Hepatocyte (in vitro differentiated cells): ENCODE measurements around the gene SH3RF3. TPM values are rescaled to one million over a fixed set of nuclear protein-coding genes. Genes with fewer than 3 reads are reported as not detected.

Source experiments
- DNase-seq: peaks from one replicate; pipeline ENCODE4 v3.0.0-alpha.2; 2016; ENCODE audit warnings: low spot score
- H2AFZ ChIP-seq: fragments of 200-600 bp; sonication (generic); 2 replicates; pipeline ENCODE4 v1.6.0; 2016; ENCODE audit warnings: antibody characterized with exemption, mild to moderate bottlenecking
- H3K27ac ChIP-seq: fragments of 200-600 bp; sonication (generic); 2 replicates; pipeline ENCODE4 v1.5.1; 2016; ENCODE audit warnings: mild to moderate bottlenecking
- H3K27me3 ChIP-seq: fragments of 200-600 bp; sonication (generic); 2 replicates; pipeline ENCODE4 v1.6.1; 2016
- H3K36me3 ChIP-seq: fragments of 200-600 bp; sonication (generic); replicated peaks from 2 replicates; pipeline ENCODE4 v1.5.1; 2016; ENCODE audit warnings: low read depth; ENCODE audit not compliant: insufficient read depth
- H3K4me1 ChIP-seq: fragments of 200-600 bp; sonication (generic); 2 replicates; pipeline ENCODE4 v1.5.1; 2016; ENCODE audit warnings: mild to moderate bottlenecking, moderate library complexity; ENCODE audit not compliant: insufficient read depth
- H3K4me2 ChIP-seq: fragments of 200-600 bp; sonication (generic); 2 replicates; pipeline ENCODE4 v1.6.0; 2016
- H3K4me3 ChIP-seq: fragments of 200-600 bp; sonication (generic); 2 replicates; pipeline ENCODE4 v1.5.1; 2016; ENCODE audit warnings: mild to moderate bottlenecking
- H3K79me2 ChIP-seq: fragments of 200-600 bp; sonication (generic); 2 replicates; pipeline ENCODE4 v1.6.0; 2017; ENCODE audit warnings: mild to moderate bottlenecking
- H3K9me2 ChIP-seq: fragments of 200-600 bp; sonication (generic); replicated peaks from 2 replicates; pipeline ENCODE4 v1.6.0; 2017; ENCODE audit warnings: mild to moderate bottlenecking; ENCODE audit not compliant: insufficient read depth
- H3K9me3 ChIP-seq: fragments of 200-600 bp; sonication (generic); 2 replicates; pipeline ENCODE4 v1.5.1; 2016; ENCODE audit warnings: low read depth, mild to moderate bottlenecking
- H4K20me1 ChIP-seq: fragments of 200-600 bp; sonication (generic); 2 replicates; pipeline ENCODE4 v1.6.0; 2016; ENCODE audit warnings: mild to moderate bottlenecking; ENCODE audit not compliant: insufficient read depth, poor library complexity, severe bottlenecking
- EZH2 ChIP-seq: fragments of 200-600 bp; sonication (generic); IDR thresholded peaks from 2 replicates; pipeline ENCODE4 v1.6.1; 2016; ENCODE audit warnings: antibody characterized with exemption, mild to moderate bottlenecking, borderline replicate concordance
- EZH2phosphoT487 ChIP-seq: fragments of 200-600 bp; sonication (generic); IDR thresholded peaks from one replicate; pipeline ENCODE4 v1.6.1; 2018; ENCODE audit warnings: antibody characterized with exemption, mild to moderate bottlenecking, low read depth, moderate library complexity; ENCODE audit not compliant: unreplicated experiment, severe bottlenecking
- WGBS: methylation state at CpG from one replicate; pipeline ENCODE4 v1.1.6; 2016; ENCODE audit warnings: low lambda C conversion rate; ENCODE audit errors: missing lambda C conversion rate; 5-methylcytosine and 5-hydroxymethylcytosine counted together
- polyA plus RNA-seq: library from polyadenylated mRNA; unstranded; fragments of >200 nt; fragmentation: Nextera tagmentation; extraction: Ambion mirVana; gene quantifications from 2 replicates; pipeline ENCODE4 v1.2.1, GENCODE V29; 2016
- total RNA-seq: library from RNA; depleted of rRNA; stranded (reverse); fragments of >200 nt; gene quantifications from 2 replicates; pipeline ENCODE4 v1.2.3, GENCODE V29; 2014
- TF ChIP-seq, protein P1 (sequence below): fragments of 200-600 bp; sonication (generic); IDR thresholded peaks from 2 replicates; pipeline ENCODE4 v1.5.1; 2016; ENCODE audit warnings: antibody characterized with exemption, mild to moderate bottlenecking; ENCODE audit not compliant: poor library complexity

Gene SH3RF3
- total and polyA plus RNA-seq, 2 experiments from 2014 or later = 1.9 to 2.1 TPM

DNA sequence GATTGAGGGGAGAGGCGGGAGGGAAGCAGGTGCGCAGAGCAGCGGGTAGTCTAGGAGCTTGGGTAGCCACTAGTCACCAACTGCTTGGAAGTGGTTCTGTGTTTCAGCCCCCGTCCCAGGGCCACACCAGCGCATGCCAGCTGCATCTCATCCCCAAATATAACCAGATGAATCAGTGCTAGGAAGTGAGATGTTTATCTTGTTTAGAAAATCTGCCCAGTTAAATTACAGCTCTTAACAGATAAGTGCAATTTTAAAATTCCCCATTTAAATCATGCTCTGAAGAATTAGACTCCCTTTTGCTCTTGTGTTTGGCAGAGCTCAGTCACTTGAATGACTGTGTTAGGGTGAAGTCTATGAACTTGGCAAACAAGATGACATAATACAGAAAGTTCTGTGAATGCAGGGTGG, 291.0 kb downstream of the SH3RF3 start:
- no peak overlapping the region for H3K4me3 ChIP-seq
- no peak overlapping the region for H3K4me2 ChIP-seq
- H3K36me3 ChIP-seq = no peaks in the 10 kb centered on the region
- WGBS = 94% methylated on average over 5 of the region's 5 CpGs
- no peaks in the 10 kb centered on the region for H3K9me2 ChIP-seq
- no peaks in the 10 kb centered on the region for H3K27me3 ChIP-seq
- no peak overlapping the region for H2AFZ ChIP-seq
- no peaks in the 10 kb centered on the region for H4K20me1 ChIP-seq
- DNase-seq = no peak
- no peak for TF ChIP-seq EZH2phosphoT487
- TF ChIP-seq EZH2 = no peak
- TF ChIP-seq, protein P1, sequence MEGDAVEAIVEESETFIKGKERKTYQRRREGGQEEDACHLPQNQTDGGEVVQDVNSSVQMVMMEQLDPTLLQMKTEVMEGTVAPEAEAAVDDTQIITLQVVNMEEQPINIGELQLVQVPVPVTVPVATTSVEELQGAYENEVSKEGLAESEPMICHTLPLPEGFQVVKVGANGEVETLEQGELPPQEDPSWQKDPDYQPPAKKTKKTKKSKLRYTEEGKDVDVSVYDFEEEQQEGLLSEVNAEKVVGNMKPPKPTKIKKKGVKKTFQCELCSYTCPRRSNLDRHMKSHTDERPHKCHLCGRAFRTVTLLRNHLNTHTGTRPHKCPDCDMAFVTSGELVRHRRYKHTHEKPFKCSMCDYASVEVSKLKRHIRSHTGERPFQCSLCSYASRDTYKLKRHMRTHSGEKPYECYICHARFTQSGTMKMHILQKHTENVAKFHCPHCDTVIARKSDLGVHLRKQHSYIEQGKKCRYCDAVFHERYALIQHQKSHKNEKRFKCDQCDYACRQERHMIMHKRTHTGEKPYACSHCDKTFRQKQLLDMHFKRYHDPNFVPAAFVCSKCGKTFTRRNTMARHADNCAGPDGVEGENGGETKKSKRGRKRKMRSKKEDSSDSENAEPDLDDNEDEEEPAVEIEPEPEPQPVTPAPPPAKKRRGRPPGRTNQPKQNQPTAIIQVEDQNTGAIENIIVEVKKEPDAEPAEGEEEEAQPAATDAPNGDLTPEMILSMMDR = no peak
- H3K79me2 ChIP-seq = no peaks in the 10 kb centered on the region
- H3K27ac ChIP-seq = no peak overlapping the region
- H3K9me3 ChIP-seq = no peaks in the 10 kb centered on the region
- H3K4me1 ChIP-seq = no peaks in the 10 kb centered on the region

DNA sequence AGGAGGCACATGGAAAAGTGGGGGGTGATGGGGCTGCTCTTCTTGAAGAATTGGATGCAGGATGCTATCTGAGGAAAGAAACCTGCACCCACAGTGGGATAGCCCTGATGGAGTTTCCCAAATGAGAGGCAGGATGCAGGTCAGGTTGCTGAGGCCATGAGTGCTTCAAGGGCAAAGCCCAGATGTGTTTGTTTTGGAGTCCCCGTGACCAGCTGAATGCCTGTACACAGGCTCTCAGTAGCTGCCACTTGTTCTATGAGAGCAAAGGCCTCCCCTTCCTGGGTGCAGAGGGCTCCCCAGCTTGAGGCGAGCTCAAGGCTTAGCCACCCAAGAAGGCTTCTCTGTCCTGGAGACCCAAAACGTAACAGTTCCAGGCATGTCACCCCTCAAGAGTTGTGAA, 292.1 kb downstream of the SH3RF3 start:
- H3K27me3 ChIP-seq = no peaks in the 10 kb centered on the region
- H3K4me2 ChIP-seq = no peak overlapping the region
- no peak overlapping the region for H2AFZ ChIP-seq
- TF ChIP-seq, protein P1 = no peak
- no peak for TF ChIP-seq EZH2
- TF ChIP-seq EZH2phosphoT487 = no peak
- H3K4me3 ChIP-seq = no peak overlapping the region
- no peaks in the 10 kb centered on the region for H4K20me1 ChIP-seq
- H3K79me2 ChIP-seq = no peaks in the 10 kb centered on the region
- H3K9me3 ChIP-seq = no peaks in the 10 kb centered on the region
- WGBS = 94% methylated on average over 3 of the region's 3 CpGs
- no peaks in the 10 kb centered on the region for H3K4me1 ChIP-seq
- no peaks in the 10 kb centered on the region for H3K9me2 ChIP-seq
- DNase-seq = no peak
- no peak overlapping the region for H3K27ac ChIP-seq
- H3K36me3 ChIP-seq = no peaks in the 10 kb centered on the region

DNA sequence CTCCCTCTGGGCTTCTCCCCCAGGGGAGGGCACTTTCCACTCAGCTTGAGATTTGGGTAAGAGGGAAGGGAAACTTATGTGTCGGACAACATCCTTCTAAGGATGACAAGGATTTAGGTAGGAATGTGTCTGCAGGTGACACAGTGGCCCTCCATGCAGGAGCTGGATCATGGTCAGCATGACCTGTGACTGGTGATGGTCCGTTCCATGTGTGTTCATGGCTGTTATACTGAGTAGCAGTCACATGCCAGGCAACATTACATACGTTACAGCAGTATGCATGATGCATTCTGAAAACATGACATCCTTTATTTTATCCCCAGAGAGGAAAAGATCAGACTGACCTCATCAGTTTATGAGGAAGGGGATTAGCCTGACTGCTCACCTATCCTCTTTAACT, 292.6 kb downstream of the SH3RF3 start:
- Histone ChIP-seq H3K27ac (no peak overlapping the region), H2AFZ (no peak overlapping the region), H4K20me1 (no peaks in the 10 kb centered on the region), H3K4me2 (no peak overlapping the region), H3K9me3 (no peaks in the 10 kb centered on the region), H3K9me2 (no peaks in the 10 kb centered on the region), H3K79me2 (no peaks in the 10 kb centered on the region), H3K4me1 (no peaks in the 10 kb centered on the region), H3K27me3 (no peaks in the 10 kb centered on the region), H3K36me3 (no peaks in the 10 kb centered on the region), H3K4me3 (no peak overlapping the region)
- WGBS = 93% methylated on average over 3 of the region's 3 CpGs
- TF ChIP-seq EZH2 (no peak), EZH2phosphoT487 (no peak)
- TF ChIP-seq, protein P1 = no peak
- no peak for DNase-seq
